Stomach (tissue), 9 donors: ENCODE measurements around the gene IFI30. TPM values are rescaled to one million over a fixed set of nuclear protein-coding genes. Genes with fewer than 3 reads are reported as not detected.
A peak's percentile ranks its signal among the peaks of the same experiment; 100 is the strongest.

ENCODE experiments used
- DNase-seq, 2 donors: peaks; one replicate each; pipeline versions ENCODE4 v3.0.0 to v3.0.0-alpha.2; 2013 to 2019
- H3K27ac ChIP-seq, 5 donors: fragments of 200-600 bp in 4 of 5; sonication (generic) in 4 of 5; one replicate each; pipeline ENCODE4 v1.5.1; 2013 to 2019; ENCODE audit warnings: mild to moderate bottlenecking in 1 of 5, moderate library complexity in 1 of 5
- H3K27me3 ChIP-seq, 3 donors: fragments of 200-600 bp; sonication (generic); one replicate each; pipeline ENCODE4 v1.5.1; 2017 to 2019; ENCODE audit warnings: mixed run types in 1 of 3
- H3K36me3 ChIP-seq, 4 donors: fragments of 200-600 bp; sonication (generic); 1 replicate in 3 of 4; 2 replicates in 1 of 4; pipeline ENCODE4 v1.5.1; 2016 to 2019
- H3K4me1 ChIP-seq, 4 donors: fragments of 200-600 bp; sonication (generic); one replicate each; pipeline ENCODE4 v1.5.1; 2016 to 2019
- H3K4me3 ChIP-seq, 4 donors: fragments of 200-600 bp; sonication (generic) in 3 of 4; one replicate each; pipeline ENCODE4 v1.5.1; 2016 to 2019; ENCODE audit warnings: mild to moderate bottlenecking in 1 of 4
- H3K9me3 ChIP-seq, 4 donors: fragments of 200-600 bp; sonication (generic); one replicate each; pipeline ENCODE4 v1.5.1; 2016 to 2019
- CTCF ChIP-seq, 7 experiments: fragments of 450-650 bp in 4 of 7; fragments of 200-600 bp in 3 of 7; sonication (generic) in 3 of 7; IDR thresholded peaks; one replicate each; pipeline ENCODE4 v1.5.1; 2016 to 2019; ENCODE audit warnings: antibody characterized with exemption in 7 of 7, control low read depth in 2 of 7, mild to moderate bottlenecking in 1 of 7
- EP300 ChIP-seq: sonication (generic); formaldehyde crosslinking; IDR thresholded peaks from one replicate; pipeline ENCODE4 v1.6.1; 2017; ENCODE audit warnings: antibody characterized with exemption
- POLR2A ChIP-seq, 4 donors: fragments of 450-650 bp; IDR thresholded peaks; one replicate each; pipeline ENCODE4 v1.6.1; 2016; ENCODE audit warnings: antibody characterized with exemption in 4 of 4, control low read depth in 2 of 4, mild to moderate bottlenecking in 1 of 4, moderate library complexity in 1 of 4
- POLR2AphosphoS5 ChIP-seq, 3 donors: sonication (generic); formaldehyde crosslinking; IDR thresholded peaks; one replicate each; pipeline ENCODE4 v1.6.1; 2016; ENCODE audit warnings: antibody characterized with exemption in 3 of 3
- WGBS, 5 donors: extraction: QIAGEN DNeasy Blood & Tissue Kit in 3 of 5; methylation state at CpG; one replicate each; pipeline versions ENCODE4 v1.1.5 to v1.1.7; 2013 to 2018; 5-methylcytosine and 5-hydroxymethylcytosine counted together
- intact Hi-C: fragments of 100-400 bp; cut with DNase I; formaldehyde crosslinking; loops from one replicate; pipeline ENCODE4 v1.15.1; 2023; ENCODE audit warnings: low total_unique reads
- polyA plus RNA-seq, 3 donors: library from polyadenylated mRNA; stranded (reverse); fragments of 200-250 nt; gene quantifications; one replicate each; pipeline ENCODE4 v1.2.3, GENCODE V29; 2013
- total RNA-seq, 5 donors: library from RNA; depleted of rRNA; stranded (reverse); fragments of >200 nt; gene quantifications; one replicate each; pipeline versions ENCODE4 v1.1.0 to v1.2.3, GENCODE V29; 2014 to 2016
- donor health status: healthy with polysubstance abuse.
- donor health status: Bipolar disorder and iron deficiency.
- donor health status: healthy.

Gene IFI30
- total and polyA plus RNA-seq, 8 donors, result 37.3 to 199 (median 53.2) TPM; not detected in 1

GRCh38 chr19:18171605-18172327, 1.8 kb upstream of the IFI30 start:
- intact Hi-C loops, result no loop called here
- Histone ChIP-seq H3K27ac (peak overlapping the region in 3 of 5 donors; percentile 82 to 89 (median 89)), H3K4me3 (no peak overlapping the region), H3K9me3 (no peaks in the 10 kb centered on the region), H3K4me1 (peaks cover 16 to 54% (median 30%) of the 10 kb centered on the region in 4 donors), H3K27me3 (no peaks in the 10 kb centered on the region), H3K36me3 (peaks cover 25 to 47% (median 37%) of the 10 kb centered on the region in 4 donors)
- TF ChIP-seq POLR2A (IDR thresholded peaks at IDR 0.05) (no peak), POLR2AphosphoS5 (IDR thresholded peaks at IDR 0.05) (no peak), EP300 (no peak), CTCF (IDR thresholded peaks at IDR 0.05) (no peak)
- 79 to 90% (median 86%) methylated on average over 8 of the region's 8 CpGs for WGBS, 5 donors
- no peak for DNase-seq

DNA sequence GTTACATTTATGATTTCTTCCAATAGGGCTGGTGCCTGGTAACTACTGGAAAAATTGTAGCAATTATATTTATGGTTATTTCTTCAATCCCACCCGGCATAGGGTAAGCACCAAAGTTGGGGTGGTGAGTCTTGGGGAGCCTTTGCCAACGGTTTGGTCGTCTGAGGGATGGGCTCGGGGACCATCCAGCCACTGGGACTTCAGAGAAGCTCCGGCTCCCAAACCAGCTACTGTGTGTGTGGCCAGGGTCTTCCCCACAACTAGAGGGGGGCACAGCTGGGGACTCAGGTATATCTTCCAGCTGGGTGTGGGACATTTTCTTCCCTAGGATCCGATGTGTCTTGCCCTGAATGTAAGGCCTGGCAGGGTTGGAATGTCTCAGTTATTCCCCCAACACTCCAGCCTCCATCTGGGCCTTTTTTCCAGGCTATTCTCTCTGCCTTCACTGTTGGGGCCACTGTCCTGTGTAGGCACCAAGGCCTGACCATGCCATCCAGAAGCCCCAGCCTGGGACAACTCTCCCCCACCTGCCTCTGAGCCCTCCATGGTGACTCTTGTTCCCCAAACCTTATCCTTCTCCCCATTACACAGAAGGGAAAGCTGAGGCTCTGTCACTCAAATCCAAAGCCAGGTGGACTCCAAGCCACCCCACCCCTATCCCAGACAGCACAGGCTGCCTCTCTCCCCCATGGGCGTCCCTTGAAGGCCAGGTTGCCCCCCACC, 1.1 kb upstream of the IFI30 start:
- DNase-seq, result no peak
- H3K27ac ChIP-seq, result peak overlapping the region; percentile 82 to 89 (median 85)
- H3K4me1 ChIP-seq, result peaks cover 16 to 56% (median 31%) of the 10 kb centered on the region in 4 donors
- no peaks in the 10 kb centered on the region for H3K9me3 ChIP-seq
- H3K27me3 ChIP-seq, result no peaks in the 10 kb centered on the region
- 85 to 94% (median 87%) methylated on average over 6 to 7 of the region's 7 CpGs for WGBS, 5 donors
- intact Hi-C loops, result no loop called here
- H3K4me3 ChIP-seq, result no peak overlapping the region
- H3K36me3 ChIP-seq, result peaks cover 22 to 47% (median 37%) of the 10 kb centered on the region in 4 donors
- TF ChIP-seq EP300 (no peak), POLR2A (IDR thresholded peaks at IDR 0.05) (no peak), CTCF (IDR thresholded peaks at IDR 0.05) (no peak), POLR2AphosphoS5 (IDR thresholded peaks at IDR 0.05) (no peak)

DNA sequence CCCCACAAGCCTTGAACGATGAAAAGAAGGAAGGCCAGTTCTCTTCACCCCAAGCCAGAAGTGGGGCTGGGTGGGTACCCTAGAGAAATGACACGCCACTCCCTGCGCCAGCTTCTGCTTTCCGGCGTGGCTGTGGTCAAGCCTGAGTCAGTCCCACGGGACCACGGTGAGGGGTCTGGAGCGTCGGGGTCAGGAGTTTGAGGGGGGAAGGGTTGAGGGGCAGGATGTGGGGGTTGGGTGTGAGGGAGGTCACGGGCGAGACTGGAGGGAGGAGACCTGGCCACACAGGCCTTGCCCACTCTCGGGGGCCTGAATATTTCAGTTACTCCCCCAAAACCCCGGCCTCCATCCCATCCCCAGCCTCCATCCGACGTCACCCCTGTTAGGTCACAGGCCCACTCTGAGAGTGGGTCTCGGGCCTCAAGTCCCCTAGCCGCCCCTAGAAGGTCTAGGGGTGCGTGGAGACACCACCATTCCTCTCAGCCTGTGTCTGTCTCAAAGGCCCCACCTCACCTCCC, 500 bp upstream of the IFI30 start:
- WGBS, 5 donors, result 46 to 55% (median 50%) methylated on average over 17 to 18 of the region's 18 CpGs
- H3K4me3 ChIP-seq, result peak overlapping the region; percentile 65 to 83 (median 74)
- DNase-seq, result no peak
- peak overlapping the region; percentile 82 to 89 (median 85) for H3K27ac ChIP-seq
- H3K9me3 ChIP-seq, result no peaks in the 10 kb centered on the region
- H3K4me1 ChIP-seq, result peaks cover 16 to 54% (median 31%) of the 10 kb centered on the region in 4 donors
- H3K27me3 ChIP-seq, result no peaks in the 10 kb centered on the region
- intact Hi-C loops, result no loop called here
- peaks cover 17 to 47% (median 37%) of the 10 kb centered on the region in 4 donors for H3K36me3 ChIP-seq
- TF ChIP-seq EP300 (no peak), CTCF (IDR thresholded peaks at IDR 0.05) (no peak), POLR2AphosphoS5 (IDR thresholded peaks at IDR 0.05) (no peak), POLR2A (IDR thresholded peaks at IDR 0.05) (no peak)

DNA sequence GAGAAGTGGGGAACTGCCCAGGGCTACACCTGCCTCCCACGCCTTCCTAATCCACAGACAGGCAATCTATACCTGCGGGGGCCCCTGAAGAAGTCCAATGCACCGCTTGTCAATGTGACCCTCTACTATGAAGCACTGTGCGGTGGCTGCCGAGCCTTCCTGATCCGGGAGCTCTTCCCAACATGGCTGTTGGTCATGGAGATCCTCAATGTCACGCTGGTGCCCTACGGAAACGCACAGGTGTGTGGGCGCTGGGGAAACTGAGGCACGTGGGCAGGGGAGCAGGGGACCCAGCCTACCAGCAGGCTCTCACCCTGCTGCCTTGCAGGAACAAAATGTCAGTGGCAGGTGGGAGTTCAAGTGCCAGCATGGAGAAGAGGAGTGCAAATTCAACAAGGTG, 1.4 kb downstream of the IFI30 start:
- H3K27me3 ChIP-seq, result no peaks in the 10 kb centered on the region
- WGBS, 5 donors, result 79 to 89% (median 86%) methylated on average over 10 to 11 of the region's 11 CpGs
- no peaks in the 10 kb centered on the region for H3K9me3 ChIP-seq
- H3K36me3 ChIP-seq, result peaks cover 4 to 40% (median 21%) of the 10 kb centered on the region in 4 donors
- H3K4me3 ChIP-seq, result peak overlapping the region; percentile 65 to 83 (median 74)
- no peak for DNase-seq
- peaks cover 16 to 50% (median 31%) of the 10 kb centered on the region in 4 donors for H3K4me1 ChIP-seq
- no peak for TF ChIP-seq CTCF (IDR thresholded peaks at IDR 0.05)
- no peak for TF ChIP-seq EP300
- TF ChIP-seq POLR2A (IDR thresholded peaks at IDR 0.05), result no peak
- no peak for TF ChIP-seq POLR2AphosphoS5 (IDR thresholded peaks at IDR 0.05)
- H3K27ac ChIP-seq, result peak overlapping the region in 4 of 5 donors; percentile 82 to 89 (median 86)
- intact Hi-C loops, result no loop called here
